Endometrial microvascular endothelial cells (primary cell): ENCODE results near the gene USP6. TPM values are rescaled to one million over a fixed set of nuclear protein-coding genes. Genes with fewer than 3 reads are reported as not detected.
"Not testable (repeated sequence)": the region's sequence is repeated elsewhere in the genome, so short reads cannot be mapped to it uniquely, and the experiment has no call there.

Experiments
- in situ Hi-C: cut with HindIII; loops from 2 replicates; pipeline ENCODE4 v1.10.0; 2017; ENCODE audit warnings: low sequenced_read_pairs, low pct_unique_long_range_greater_than_20kb; ENCODE audit errors: inconsistent ontology term
- total RNA-seq: library from RNA; depleted of rRNA; stranded (reverse); fragments of >200 nt; gene quantifications from one replicate; pipeline ENCODE4 v1.2.3, GENCODE V29; 2015; ENCODE audit errors: inconsistent ontology term

The USP6 gene
- total RNA-seq, 1 donor from 2014 or later = not detected

GRCh38 chr17:5219536-5219935 lies 103.7 kb downstream of the USP6 start:
- in situ Hi-C loops = no loop called here

- in situ Hi-C loops = no loop called here
Measured at GRCh38 chr17:5220074-5220473, 104.2 kb downstream of the USP6 start.

GRCh38 chr17:5221912-5222311 lies 106.1 kb downstream of the USP6 start:
- in situ Hi-C loops = not testable (repeated sequence)

Other genes starting within 250 kb of the USP6 start
- gene C17orf107, start 216.5 kb upstream of the USP6 start, total RNA-seq = 0.46 TPM
- gene CHRNE, start 212.9 kb upstream of the USP6 start, total RNA-seq = 0.37 TPM
- not detected for gene GP1BA, start 183.8 kb upstream of the USP6 start, total RNA-seq
- 65.9 TPM for gene SLC25A11, start 176.0 kb upstream of the USP6 start, total RNA-seq
- gene RNF167, start 175.8 kb upstream of the USP6 start, total RNA-seq = 48.5 TPM
- gene PFN1, start 167.5 kb upstream of the USP6 start, total RNA-seq = 1,657 TPM
- gene ENO3, start 164.9 kb upstream of the USP6 start, total RNA-seq = not detected
- 52.5 TPM for gene SPAG7, start 148.2 kb upstream of the USP6 start, total RNA-seq
- gene CAMTA2, start 128.4 kb upstream of the USP6 start, total RNA-seq = 17.6 TPM
- gene INCA1, start 118.5 kb upstream of the USP6 start, total RNA-seq = 0.09 TPM
- gene KIF1C, start 118.1 kb upstream of the USP6 start, total RNA-seq = 110 TPM
- not detected for gene SLC52A1, start 80.6 kb upstream of the USP6 start, total RNA-seq
- gene ZFP3, start 37.6 kb upstream of the USP6 start, total RNA-seq = 1.9 TPM
- gene ZNF232, start 4.2 kb upstream of the USP6 start, total RNA-seq = 4.9 TPM
- gene ZNF594, start 75.8 kb downstream of the USP6 start, total RNA-seq = 2.0 TPM
- not detected for gene SCIMP, start 118.8 kb downstream of the USP6 start, total RNA-seq
- 31.2 TPM for gene RABEP1, start 166.3 kb downstream of the USP6 start, total RNA-seq